Mucosa of gallbladder (tissue), 1 donor: ENCODE measurements around the gene KRT77. TPM values are rescaled to one million over a fixed set of nuclear protein-coding genes. Genes with fewer than 3 reads are reported as not detected.
"Not testable (repeated sequence)": the region's sequence is repeated elsewhere in the genome, so short reads cannot be mapped to it uniquely, and the experiment has no call there.

Experiments
- DNase-seq: peaks from one replicate; pipeline ENCODE4 v3.0.0-alpha.2; 2020; ENCODE audit warnings: low spot score
- total RNA-seq: library from RNA; stranded (reverse); gene quantifications from one replicate; pipeline ENCODE4 v1.2.1, GENCODE V29; 2021
- donor health status: DM: no; HTN: no; CAD: no.

KRT77 gene
- total RNA-seq, 1 donor from 2014 or later: not detected

- DNase-seq: no peak
Observed at GRCh38 chr12:52722680-52723079, 19.4 kb upstream of the KRT77 start.

GRCh38 chr12:52721838-52722470 is 18.6 kb upstream of the KRT77 start:
- DNase-seq: no peak

GRCh38 chr12:52720365-52720886 is 17.1 kb upstream of the KRT77 start:
- DNase-seq: no peak

GRCh38 chr12:52716061-52716460 is 12.7 kb upstream of the KRT77 start:
- DNase-seq: no peak

- no peak for DNase-seq
Observed at GRCh38 chr12:52715416-52715815, 12.1 kb upstream of the KRT77 start.

- no peak for DNase-seq
Observed at GRCh38 chr12:52714887-52715281, 11.6 kb upstream of the KRT77 start.

GRCh38 chr12:52713960-52714886 is 10.9 kb upstream of the KRT77 start:
- no peak for DNase-seq

GRCh38 chr12:52712122-52712521 is 8.8 kb upstream of the KRT77 start:
- not testable (repeated sequence) for DNase-seq

GRCh38 chr12:52710730-52711129 is 7.4 kb upstream of the KRT77 start:
- DNase-seq: no peak

GRCh38 chr12:52708010-52708409 is 4.7 kb upstream of the KRT77 start:
- no peak for DNase-seq

- no peak for DNase-seq
Observed at GRCh38 chr12:52704464-52704863, 1.1 kb upstream of the KRT77 start.

GRCh38 chr12:52703878-52704277 is 554 bp upstream of the KRT77 start:
- DNase-seq: no peak

GRCh38 chr12:52702338-52702737 is 986 bp downstream of the KRT77 start:
- no peak for DNase-seq

GRCh38 chr12:52701281-52701680 is 2.0 kb downstream of the KRT77 start:
- DNase-seq: no peak

GRCh38 chr12:52699960-52700359 is 3.4 kb downstream of the KRT77 start:
- no peak for DNase-seq

GRCh38 chr12:52699373-52699772 is 4.0 kb downstream of the KRT77 start:
- no peak for DNase-seq

GRCh38 chr12:52698651-52699340 is 4.5 kb downstream of the KRT77 start:
- DNase-seq: no peak

GRCh38 chr12:52697058-52697582 is 6.2 kb downstream of the KRT77 start:
- no peak for DNase-seq

- DNase-seq: no peak
Observed at GRCh38 chr12:52696588-52696987, 6.7 kb downstream of the KRT77 start.

GRCh38 chr12:52695039-52695438 is 8.3 kb downstream of the KRT77 start:
- DNase-seq: no peak

- DNase-seq: no peak
Observed at GRCh38 chr12:52694151-52694550, 9.2 kb downstream of the KRT77 start.

GRCh38 chr12:52693261-52693660 is 10.1 kb downstream of the KRT77 start:
- no peak for DNase-seq
